ENCODE measurements around the gene ADGRA1. TPM values are rescaled to one million over a fixed set of nuclear protein-coding genes. Genes with fewer than 3 reads are reported as not detected.

Gene ADGRA1
- total and polyA plus RNA-seq, 2 of the 8 experiments (the other 6 are each of a cell fraction or from before 2014, with no cell fraction given) = 0.17 to 0.21 TPM

DNA sequence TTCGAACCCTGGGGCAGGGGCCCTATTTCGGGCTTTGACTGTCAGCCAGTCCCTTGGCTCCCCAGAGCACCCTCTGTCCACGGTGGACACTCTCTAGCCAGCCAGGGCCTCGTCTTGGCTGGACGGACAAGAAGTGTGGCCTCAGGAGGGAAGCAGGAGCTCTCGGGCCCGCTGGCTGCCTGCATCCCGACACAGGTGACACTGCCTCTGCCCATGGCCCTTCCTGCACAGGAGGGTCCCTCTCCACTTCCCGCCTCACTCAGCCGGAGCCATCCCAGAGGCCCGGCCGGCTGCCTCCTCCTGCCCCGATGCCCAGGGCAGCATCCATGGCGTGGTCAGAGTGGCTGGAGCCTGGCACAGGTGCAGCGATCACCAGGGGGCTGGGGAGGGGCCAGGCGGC, 7.9 kb downstream of the ADGRA1 start (continued):
- TF ChIP-seq, protein P1, sequence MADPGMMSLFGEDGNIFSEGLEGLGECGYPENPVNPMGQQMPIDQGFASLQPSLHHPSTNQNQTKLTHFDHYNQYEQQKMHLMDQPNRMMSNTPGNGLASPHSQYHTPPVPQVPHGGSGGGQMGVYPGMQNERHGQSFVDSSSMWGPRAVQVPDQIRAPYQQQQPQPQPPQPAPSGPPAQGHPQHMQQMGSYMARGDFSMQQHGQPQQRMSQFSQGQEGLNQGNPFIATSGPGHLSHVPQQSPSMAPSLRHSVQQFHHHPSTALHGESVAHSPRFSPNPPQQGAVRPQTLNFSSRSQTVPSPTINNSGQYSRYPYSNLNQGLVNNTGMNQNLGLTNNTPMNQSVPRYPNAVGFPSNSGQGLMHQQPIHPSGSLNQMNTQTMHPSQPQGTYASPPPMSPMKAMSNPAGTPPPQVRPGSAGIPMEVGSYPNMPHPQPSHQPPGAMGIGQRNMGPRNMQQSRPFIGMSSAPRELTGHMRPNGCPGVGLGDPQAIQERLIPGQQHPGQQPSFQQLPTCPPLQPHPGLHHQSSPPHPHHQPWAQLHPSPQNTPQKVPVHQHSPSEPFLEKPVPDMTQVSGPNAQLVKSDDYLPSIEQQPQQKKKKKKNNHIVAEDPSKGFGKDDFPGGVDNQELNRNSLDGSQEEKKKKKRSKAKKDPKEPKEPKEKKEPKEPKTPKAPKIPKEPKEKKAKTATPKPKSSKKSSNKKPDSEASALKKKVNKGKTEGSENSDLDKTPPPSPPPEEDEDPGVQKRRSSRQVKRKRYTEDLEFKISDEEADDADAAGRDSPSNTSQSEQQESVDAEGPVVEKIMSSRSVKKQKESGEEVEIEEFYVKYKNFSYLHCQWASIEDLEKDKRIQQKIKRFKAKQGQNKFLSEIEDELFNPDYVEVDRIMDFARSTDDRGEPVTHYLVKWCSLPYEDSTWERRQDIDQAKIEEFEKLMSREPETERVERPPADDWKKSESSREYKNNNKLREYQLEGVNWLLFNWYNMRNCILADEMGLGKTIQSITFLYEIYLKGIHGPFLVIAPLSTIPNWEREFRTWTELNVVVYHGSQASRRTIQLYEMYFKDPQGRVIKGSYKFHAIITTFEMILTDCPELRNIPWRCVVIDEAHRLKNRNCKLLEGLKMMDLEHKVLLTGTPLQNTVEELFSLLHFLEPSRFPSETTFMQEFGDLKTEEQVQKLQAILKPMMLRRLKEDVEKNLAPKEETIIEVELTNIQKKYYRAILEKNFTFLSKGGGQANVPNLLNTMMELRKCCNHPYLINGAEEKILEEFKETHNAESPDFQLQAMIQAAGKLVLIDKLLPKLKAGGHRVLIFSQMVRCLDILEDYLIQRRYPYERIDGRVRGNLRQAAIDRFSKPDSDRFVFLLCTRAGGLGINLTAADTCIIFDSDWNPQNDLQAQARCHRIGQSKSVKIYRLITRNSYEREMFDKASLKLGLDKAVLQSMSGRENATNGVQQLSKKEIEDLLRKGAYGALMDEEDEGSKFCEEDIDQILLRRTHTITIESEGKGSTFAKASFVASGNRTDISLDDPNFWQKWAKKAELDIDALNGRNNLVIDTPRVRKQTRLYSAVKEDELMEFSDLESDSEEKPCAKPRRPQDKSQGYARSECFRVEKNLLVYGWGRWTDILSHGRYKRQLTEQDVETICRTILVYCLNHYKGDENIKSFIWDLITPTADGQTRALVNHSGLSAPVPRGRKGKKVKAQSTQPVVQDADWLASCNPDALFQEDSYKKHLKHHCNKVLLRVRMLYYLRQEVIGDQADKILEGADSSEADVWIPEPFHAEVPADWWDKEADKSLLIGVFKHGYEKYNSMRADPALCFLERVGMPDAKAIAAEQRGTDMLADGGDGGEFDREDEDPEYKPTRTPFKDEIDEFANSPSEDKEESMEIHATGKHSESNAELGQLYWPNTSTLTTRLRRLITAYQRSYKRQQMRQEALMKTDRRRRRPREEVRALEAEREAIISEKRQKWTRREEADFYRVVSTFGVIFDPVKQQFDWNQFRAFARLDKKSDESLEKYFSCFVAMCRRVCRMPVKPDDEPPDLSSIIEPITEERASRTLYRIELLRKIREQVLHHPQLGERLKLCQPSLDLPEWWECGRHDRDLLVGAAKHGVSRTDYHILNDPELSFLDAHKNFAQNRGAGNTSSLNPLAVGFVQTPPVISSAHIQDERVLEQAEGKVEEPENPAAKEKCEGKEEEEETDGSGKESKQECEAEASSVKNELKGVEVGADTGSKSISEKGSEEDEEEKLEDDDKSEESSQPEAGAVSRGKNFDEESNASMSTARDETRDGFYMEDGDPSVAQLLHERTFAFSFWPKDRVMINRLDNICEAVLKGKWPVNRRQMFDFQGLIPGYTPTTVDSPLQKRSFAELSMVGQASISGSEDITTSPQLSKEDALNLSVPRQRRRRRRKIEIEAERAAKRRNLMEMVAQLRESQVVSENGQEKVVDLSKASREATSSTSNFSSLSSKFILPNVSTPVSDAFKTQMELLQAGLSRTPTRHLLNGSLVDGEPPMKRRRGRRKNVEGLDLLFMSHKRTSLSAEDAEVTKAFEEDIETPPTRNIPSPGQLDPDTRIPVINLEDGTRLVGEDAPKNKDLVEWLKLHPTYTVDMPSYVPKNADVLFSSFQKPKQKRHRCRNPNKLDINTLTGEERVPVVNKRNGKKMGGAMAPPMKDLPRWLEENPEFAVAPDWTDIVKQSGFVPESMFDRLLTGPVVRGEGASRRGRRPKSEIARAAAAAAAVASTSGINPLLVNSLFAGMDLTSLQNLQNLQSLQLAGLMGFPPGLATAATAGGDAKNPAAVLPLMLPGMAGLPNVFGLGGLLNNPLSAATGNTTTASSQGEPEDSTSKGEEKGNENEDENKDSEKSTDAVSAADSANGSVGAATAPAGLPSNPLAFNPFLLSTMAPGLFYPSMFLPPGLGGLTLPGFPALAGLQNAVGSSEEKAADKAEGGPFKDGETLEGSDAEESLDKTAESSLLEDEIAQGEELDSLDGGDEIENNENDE (IDR thresholded peaks at IDR 0.05; ENCODE audit: insufficient replicate concordance, low read length) = no peak
- TF ChIP-seq EP300 (IDR thresholded peaks at IDR 0.05; ENCODE audit: borderline replicate concordance in 1 of 2, low read depth in 2 of 2, low read length in 2 of 2) = no peak
- TF ChIP-seq SP4 (IDR thresholded peaks at IDR 0.05; ENCODE audit: low read length) = no peak
- no peak for TF ChIP-seq TBP (IDR thresholded peaks at IDR 0.05; ENCODE audit: low read depth, low read length)
- TF ChIP-seq CHD1 (IDR thresholded peaks at IDR 0.05; ENCODE audit: low read depth, low read length) = no peak
- TF ChIP-seq ZNF274 (IDR thresholded peaks at IDR 0.05; ENCODE audit: borderline replicate concordance, extremely low read depth, low read length) = no peak
- TF ChIP-seq EZH2 (IDR thresholded peaks at IDR 0.05; ENCODE audit: low read depth, low read length, severe bottlenecking) = no peak
- no peak for TF ChIP-seq SUZ12 (IDR thresholded peaks at IDR 0.05; ENCODE audit: low read length)
- no peak for TF ChIP-seq GTF2F1 (IDR thresholded peaks at IDR 0.05; ENCODE audit: borderline replicate concordance, low read depth, low read length)
- no peak for TF ChIP-seq JUN (IDR thresholded peaks at IDR 0.05; ENCODE audit: low read depth, low read length)
- TF ChIP-seq RBBP5 (IDR thresholded peaks at IDR 0.05; ENCODE audit: borderline replicate concordance, low read depth, low read length) = no peak
- no peak for TF ChIP-seq NRF1 (IDR thresholded peaks at IDR 0.05; ENCODE audit: low read depth, low read length)
